ENCODE data around the gene CBX4. TPM values are rescaled to one million over a fixed set of nuclear protein-coding genes. Genes with fewer than 3 reads are reported as not detected.
A peak's percentile ranks its signal among the peaks of the same experiment; 100 is the strongest.

CBX4 gene
- total and polyA plus RNA-seq, 2 of the 13 experiments (the other 11 are each of a cell fraction or from before 2014, with no cell fraction given) = 25.8 to 50.8 TPM

DNA sequence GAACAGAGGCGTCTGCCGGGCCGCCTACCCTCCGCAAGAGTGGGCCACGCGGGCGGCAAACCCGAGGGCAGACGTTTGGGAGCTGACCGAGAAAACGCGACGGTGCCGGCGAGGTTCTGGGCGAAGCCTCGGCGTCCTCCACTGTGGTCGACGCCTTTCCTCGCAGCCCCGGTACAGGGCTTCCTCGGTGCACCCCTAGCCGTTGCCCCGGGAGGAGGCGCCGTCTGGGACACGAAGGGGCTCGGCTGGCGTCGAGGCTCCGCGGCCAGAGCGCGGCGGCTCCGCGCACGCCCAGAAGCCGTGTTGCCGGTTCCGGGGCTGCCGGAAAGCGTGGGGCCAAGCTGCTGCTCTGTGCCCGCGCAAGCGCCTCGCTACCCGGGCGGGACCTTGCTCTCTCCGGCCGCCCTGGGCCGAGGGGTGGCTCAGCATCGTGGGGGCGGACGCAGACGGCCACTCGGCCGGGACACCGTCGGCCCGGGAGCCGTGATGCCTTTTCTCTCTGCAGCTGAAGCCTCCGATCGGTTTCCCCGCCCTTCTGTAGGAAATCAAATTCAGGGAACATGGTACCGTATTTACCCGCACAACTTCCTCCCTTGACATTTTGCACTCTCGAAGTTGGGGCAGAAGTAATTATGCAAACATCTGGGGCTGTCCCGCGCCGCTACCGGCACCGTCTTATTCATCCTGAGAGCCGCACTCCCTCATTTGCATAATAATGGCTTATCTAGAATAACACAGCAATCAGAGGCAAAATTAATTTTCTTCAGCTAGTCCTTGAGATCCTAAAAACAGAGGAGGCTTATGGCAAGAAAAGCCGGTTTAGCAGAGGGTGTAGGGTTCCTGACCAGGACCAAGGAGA is 35.0 kb downstream of the CBX4 start (continued):
- peak; percentile 85 for TF ChIP-seq ZBED4 (CRISPR knock-in tag; IDR thresholded peaks at IDR 0.05; ENCODE audit: borderline replicate concordance)
- TF ChIP-seq TEAD2 (CRISPR knock-in tag; IDR thresholded peaks at IDR 0.05) = no peak
- peak; percentile 92; the same call in 1 of the 2 replicates for TF ChIP-seq ZFP36L1 (CRISPR knock-in tag; IDR thresholded peaks at IDR 0.05)
- TF ChIP-seq ZIK1 (CRISPR knock-in tag; IDR thresholded peaks at IDR 0.05; ENCODE audit: borderline replicate concordance, low read depth) = peak; percentile 92
- no peak for TF ChIP-seq ARNT (IDR thresholded peaks at IDR 0.05)
- TF ChIP-seq LBX2 (CRISPR knock-in tag; IDR thresholded peaks at IDR 0.05; ENCODE audit: borderline replicate concordance) = peak; percentile 97; the same call in 1 of the 2 replicates
- peak; percentile 72 for TF ChIP-seq ZNF574 (CRISPR knock-in tag; IDR thresholded peaks at IDR 0.05)
- TF ChIP-seq ZMYM2 (CRISPR knock-in tag; IDR thresholded peaks at IDR 0.05) = peak; percentile 94
- peak; percentile 89; the same call in 1 of the 2 replicates for TF ChIP-seq ZNF441 (CRISPR knock-in tag; IDR thresholded peaks at IDR 0.05; ENCODE audit: borderline replicate concordance)
- TF ChIP-seq, protein P1, sequence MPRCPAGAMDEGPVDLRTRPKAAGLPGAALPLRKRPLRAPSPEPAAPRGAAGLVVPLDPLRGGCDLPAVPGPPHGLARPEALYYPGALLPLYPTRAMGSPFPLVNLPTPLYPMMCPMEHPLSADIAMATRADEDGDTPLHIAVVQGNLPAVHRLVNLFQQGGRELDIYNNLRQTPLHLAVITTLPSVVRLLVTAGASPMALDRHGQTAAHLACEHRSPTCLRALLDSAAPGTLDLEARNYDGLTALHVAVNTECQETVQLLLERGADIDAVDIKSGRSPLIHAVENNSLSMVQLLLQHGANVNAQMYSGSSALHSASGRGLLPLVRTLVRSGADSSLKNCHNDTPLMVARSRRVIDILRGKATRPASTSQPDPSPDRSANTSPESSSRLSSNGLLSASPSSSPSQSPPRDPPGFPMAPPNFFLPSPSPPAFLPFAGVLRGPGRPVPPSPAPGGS (CRISPR knock-in tag; IDR thresholded peaks at IDR 0.05) = peak; percentile 96
- TF ChIP-seq JARID2 (CRISPR knock-in tag; IDR thresholded peaks at IDR 0.05; ENCODE audit: insufficient replicate concordance) = no peak
- peak; percentile 66 for TF ChIP-seq BCL6 (CRISPR knock-in tag; IDR thresholded peaks at IDR 0.05)
- TF ChIP-seq SOX5 (CRISPR knock-in tag; IDR thresholded peaks at IDR 0.05; ENCODE audit: borderline replicate concordance) = peak; percentile 53; the same call in 1 of the 2 replicates
- TF ChIP-seq ZNF331 (CRISPR knock-in tag; IDR thresholded peaks at IDR 0.05) = peak; percentile 55
- TF ChIP-seq ZNF800 (CRISPR knock-in tag; IDR thresholded peaks at IDR 0.05) = peak; percentile 93
- TF ChIP-seq, protein P2, sequence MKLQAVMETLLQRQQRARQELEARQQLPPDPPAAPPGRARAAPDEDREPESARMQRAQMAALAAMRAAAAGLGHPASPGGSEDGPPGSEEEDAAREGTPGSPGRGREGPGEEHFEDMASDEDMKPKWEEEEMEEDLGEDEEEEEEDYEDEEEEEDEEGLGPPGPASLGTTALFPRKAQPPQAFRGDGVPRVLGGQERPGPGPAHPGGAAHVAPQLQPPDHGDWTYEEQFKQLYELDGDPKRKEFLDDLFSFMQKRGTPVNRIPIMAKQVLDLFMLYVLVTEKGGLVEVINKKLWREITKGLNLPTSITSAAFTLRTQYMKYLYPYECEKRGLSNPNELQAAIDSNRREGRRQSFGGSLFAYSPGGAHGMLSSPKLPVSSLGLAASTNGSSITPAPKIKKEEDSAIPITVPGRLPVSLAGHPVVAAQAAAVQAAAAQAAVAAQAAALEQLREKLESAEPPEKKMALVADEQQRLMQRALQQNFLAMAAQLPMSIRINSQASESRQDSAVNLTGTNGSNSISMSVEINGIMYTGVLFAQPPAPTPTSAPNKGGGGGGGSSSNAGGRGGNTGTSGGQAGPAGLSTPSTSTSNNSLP (IDR thresholded peaks at IDR 0.05; ENCODE audit: low read depth, low read length) = no peak
